GM23338 (cell line): ENCODE measurements around the gene OR2M7. TPM values are rescaled to one million over a fixed set of nuclear protein-coding genes. Genes with fewer than 3 reads are reported as not detected.

ENCODE experiments used
- ATAC-seq: fragments of 200-7000 bp; cut with Tn5 transposase; 3 replicates; pipeline ENCODE4 v1.9.1; 2020
- DNase-seq: peaks from one replicate; pipeline ENCODE4 v3.0.0-alpha.2; 2015; ENCODE audit warnings: low spot score
- H2AFZ ChIP-seq: fragments of 200-600 bp; sonication (generic); 2 replicates; pipeline ENCODE4 v1.8.0; 2016; ENCODE audit warnings: antibody characterized with exemption, mild to moderate bottlenecking, moderate library complexity
- H3F3A ChIP-seq: fragments of 200-600 bp; sonication (generic); replicated peaks from 2 replicates; pipeline ENCODE4 v1.8.0; 2017; ENCODE audit warnings: antibody characterized with exemption, mixed run types, low read depth
- H3K27ac ChIP-seq: fragments of 200-600 bp; sonication (generic); 2 replicates; pipeline ENCODE4 v1.6.1; 2016; ENCODE audit warnings: low read depth
- H3K27me3 ChIP-seq: fragments of 200-600 bp; sonication (generic); 2 replicates; pipeline ENCODE4 v1.8.0; 2016; ENCODE audit warnings: mild to moderate bottlenecking, mixed run types, moderate library complexity; ENCODE audit not compliant: insufficient read depth
- H3K36me3 ChIP-seq: fragments of 200-600 bp; sonication (generic); 2 replicates; pipeline ENCODE4 v1.8.0; 2016; ENCODE audit warnings: mild to moderate bottlenecking; ENCODE audit not compliant: insufficient read depth
- H3K4me1 ChIP-seq: fragments of 200-600 bp; sonication (generic); 2 replicates; pipeline ENCODE4 v1.8.0; 2016; ENCODE audit warnings: mild to moderate bottlenecking, moderate library complexity; ENCODE audit not compliant: insufficient read depth
- H3K4me2 ChIP-seq: fragments of 200-600 bp; sonication (generic); 2 replicates; pipeline ENCODE4 v1.7.1; 2017; ENCODE audit warnings: mixed run types
- H3K4me3 ChIP-seq: fragments of 200-600 bp; sonication (generic); 2 replicates; pipeline ENCODE4 v1.6.1; 2016; ENCODE audit warnings: mixed run types
- H3K79me2 ChIP-seq: fragments of 200-600 bp; sonication (generic); replicated peaks from 2 replicates; pipeline ENCODE4 v1.8.0; 2017; ENCODE audit warnings: mild to moderate bottlenecking; ENCODE audit not compliant: insufficient read depth
- H3K9me2 ChIP-seq: fragments of 200-600 bp; sonication (generic); 2 replicates; pipeline ENCODE4 v1.8.0; 2017; ENCODE audit not compliant: insufficient read depth
- H4K20me1 ChIP-seq: fragments of 200-600 bp; sonication (generic); replicated peaks from 2 replicates; pipeline ENCODE4 v1.8.0; 2017; ENCODE audit warnings: mild to moderate bottlenecking; ENCODE audit not compliant: insufficient read depth
- H3K27ac Mint-ChIP-seq: 2 replicates; pipeline ENCODE4 v1.8.0; 2020; ENCODE audit warnings: inconsistent platforms, mild to moderate bottlenecking, moderate library complexity, mixed read lengths
- H3K27me3 Mint-ChIP-seq: 3 replicates; pipeline ENCODE4 v1.8.0; 2022; ENCODE audit warnings: low read depth, mild to moderate bottlenecking, moderate library complexity, mixed read lengths, inconsistent platforms; ENCODE audit not compliant: insufficient read depth, poor library complexity
- H3K36me3 Mint-ChIP-seq: 3 replicates; pipeline ENCODE4 v1.8.0; 2021; ENCODE audit warnings: low read depth, mild to moderate bottlenecking, inconsistent platforms, moderate library complexity, mixed read lengths
- H3K4me1 Mint-ChIP-seq: 3 replicates; pipeline ENCODE4 v1.8.0; 2020; ENCODE audit warnings: mild to moderate bottlenecking, inconsistent platforms, mixed read lengths
- H3K4me3 Mint-ChIP-seq: 3 replicates; pipeline ENCODE4 v1.8.0; 2021; ENCODE audit warnings: moderate library complexity, mild to moderate bottlenecking, inconsistent platforms, mixed read lengths
- H3K9me3 Mint-ChIP-seq: 3 replicates; pipeline ENCODE4 v1.8.0; 2020; ENCODE audit warnings: moderate library complexity, mild to moderate bottlenecking, inconsistent platforms, mixed read lengths
- CREB1 ChIP-seq: fragments of 250-450 bp; sonication (Bioruptor Pico); IDR thresholded peaks from 2 replicates; pipeline ENCODE4 v1.5.0; 2020; ENCODE audit warnings: low read depth, mild to moderate bottlenecking, moderate library complexity
- CTCF ChIP-seq, 2 experiments: fragments of 200-600 bp in 1 of 2; sonication (generic) in 1 of 2; conservative IDR thresholded peaks; 2 replicates each; pipeline versions ENCODE4 v1.5.1 to v1.6.1; 2016 to 2017; ENCODE audit warnings: antibody characterized with exemption in 2 of 2, low read depth in 2 of 2, mild to moderate bottlenecking in 2 of 2, moderate library complexity in 1 of 2
- ETS1 ChIP-seq: IDR thresholded peaks from 2 replicates; pipeline ENCODE4 v1.6.1; 2016; ENCODE audit warnings: antibody characterized with exemption
- EZH2 ChIP-seq: fragments of 200-600 bp; sonication (generic); IDR thresholded peaks from one replicate; pipeline ENCODE4 v1.8.0; 2017; ENCODE audit warnings: antibody characterized with exemption, mild to moderate bottlenecking, low read depth; ENCODE audit not compliant: unreplicated experiment
- EZH2phosphoT487 ChIP-seq: fragments of 200-600 bp; sonication (generic); IDR thresholded peaks from one replicate; pipeline ENCODE4 v1.8.1; 2018; ENCODE audit warnings: antibody characterized with exemption; ENCODE audit not compliant: unreplicated experiment
- JUNB ChIP-seq: IDR thresholded peaks from one replicate; pipeline ENCODE4 v1.6.1; 2016; ENCODE audit warnings: antibody characterized with exemption; ENCODE audit not compliant: unreplicated experiment
- NANOG ChIP-seq: IDR thresholded peaks from 2 replicates; pipeline ENCODE4 v1.6.1; 2016; ENCODE audit warnings: antibody characterized with exemption, borderline replicate concordance
- POLR2AphosphoS5 ChIP-seq: IDR thresholded peaks from 2 replicates; pipeline ENCODE4 v1.6.1; 2016; ENCODE audit warnings: antibody characterized with exemption, low read depth
- REST ChIP-seq: IDR thresholded peaks from one replicate; pipeline ENCODE4 v1.6.1; 2018; ENCODE audit warnings: antibody characterized with exemption; ENCODE audit not compliant: unreplicated experiment
- STAT1 ChIP-seq: IDR thresholded peaks from one replicate; pipeline ENCODE4 v1.6.1; 2016; ENCODE audit warnings: antibody characterized with exemption; ENCODE audit not compliant: unreplicated experiment
- ZNF114 ChIP-seq: fragments of 250-450 bp; sonication (Bioruptor Pico); IDR thresholded peaks from 2 replicates; pipeline ENCODE4 v1.5.0; 2020; ENCODE audit warnings: mild to moderate bottlenecking, moderate library complexity
- ZNF331 ChIP-seq: fragments of 250-450 bp; sonication (Bioruptor Pico); IDR thresholded peaks from 2 replicates; pipeline ENCODE4 v1.5.0; 2020; ENCODE audit warnings: low read depth, mild to moderate bottlenecking, moderate library complexity
- ZNF462 ChIP-seq: fragments of 250-450 bp; sonication (Bioruptor Pico); IDR thresholded peaks from 2 replicates; pipeline ENCODE4 v1.5.0; 2020; ENCODE audit warnings: mild to moderate bottlenecking, moderate library complexity
- polyA plus RNA-seq: library from polyadenylated mRNA; unstranded; fragments of >200 nt; fragmentation: Nextera tagmentation; extraction: Ambion mirVana; gene quantifications from 2 replicates; pipeline ENCODE4 v1.2.1, GENCODE V29; 2016
- total RNA-seq: library from RNA; depleted of rRNA; stranded (reverse); fragments of >200 nt; shearing (Covaris generic); gene quantifications from 2 replicates; pipeline ENCODE4 v1.2.3, GENCODE V29; 2014

OR2M7 gene
- total and polyA plus RNA-seq, 2 experiments from 2014 or later: not detected

- Histone ChIP-seq H3K79me2 (no peaks in the 10 kb centered on the region), H2AFZ (no peak overlapping the region), H3F3A (no peaks in the 10 kb centered on the region), H3K27me3 (no peaks in the 10 kb centered on the region), H3K36me3 (0 out of 2 replicates have a peak, but pooled peaks cover 8% of the 10 kb centered on the region), H3K4me1 (no peaks in the 10 kb centered on the region), H3K4me3 (no peak overlapping the region), H4K20me1 (no peaks in the 10 kb centered on the region), H3K9me2 (no peaks in the 10 kb centered on the region), H3K27ac (no peak overlapping the region), H3K4me2 (no peak overlapping the region)
- no peak for DNase-seq
- Mint-ChIP-seq H3K4me1 (no peaks in the 10 kb centered on the region), H3K27me3 (no peaks in the 10 kb centered on the region), H3K4me3 (no peak overlapping the region), H3K36me3 (peaks cover 40% of the 10 kb centered on the region), H3K27ac (no peak overlapping the region), H3K9me3 (peaks cover 96% of the 10 kb centered on the region)
- no peak for TF ChIP-seq POLR2AphosphoS5
- TF ChIP-seq REST: no peak
- no peak for TF ChIP-seq JUNB
- no peak for TF ChIP-seq EZH2
- TF ChIP-seq ZNF462 (CRISPR knock-in tag): no peak
- TF ChIP-seq EZH2phosphoT487: no peak
- no peak for TF ChIP-seq ZNF331 (CRISPR knock-in tag)
- TF ChIP-seq ZNF114: no peak
- TF ChIP-seq CREB1 (CRISPR knock-in tag): no peak
- TF ChIP-seq ETS1: no peak
- TF ChIP-seq NANOG: no peak
- TF ChIP-seq CTCF (conservative IDR thresholded peaks at IDR 0.05; ENCODE audit: low read depth in 2 of 2): no peak
- TF ChIP-seq STAT1: no peak
- no peak for ATAC-seq
Observed at GRCh38 chr1:248373761-248374160, 49.4 kb upstream of the OR2M7 start.
